Progenitor cell of endocrine pancreas (in vitro differentiated cells): ENCODE results near the gene LRP1B. TPM values are rescaled to one million over a fixed set of nuclear protein-coding genes. Genes with fewer than 3 reads are reported as not detected.
"Not testable (repeated sequence)": the region's sequence is repeated elsewhere in the genome, so short reads cannot be mapped to it uniquely, and the experiment has no call there.

Experiments
- DNase-seq: peaks from one replicate; pipeline ENCODE4 v3.0.0; 2021; ENCODE audit warnings: low spot score; ENCODE audit not compliant: unreplicated experiment
- H3K27ac Mint-ChIP-seq: 2 replicates; pipeline ENCODE4 v1.8.0; 2021; ENCODE audit warnings: mild to moderate bottlenecking, moderate library complexity, mixed read lengths
- H3K27me3 Mint-ChIP-seq: 2 replicates; pipeline ENCODE4 v1.8.0; 2021; ENCODE audit warnings: mixed read lengths
- H3K36me3 Mint-ChIP-seq: 2 replicates; pipeline ENCODE4 v1.8.0; 2022; ENCODE audit warnings: mixed read lengths; ENCODE audit not compliant: insufficient read depth
- H3K4me1 Mint-ChIP-seq: 2 replicates; pipeline ENCODE4 v1.8.0; 2021; ENCODE audit warnings: low read depth, mixed read lengths
- H3K4me3 Mint-ChIP-seq: 2 replicates; pipeline ENCODE4 v1.8.0; 2021; ENCODE audit warnings: low read depth, mild to moderate bottlenecking, moderate library complexity, mixed read lengths
- H3K9me3 Mint-ChIP-seq: 2 replicates; pipeline ENCODE4 v1.8.0; 2021; ENCODE audit warnings: low read depth, mixed read lengths
- total RNA-seq: library from RNA; stranded (reverse); gene quantifications from 2 replicates; pipeline ENCODE4 v1.2.1, GENCODE V29; 2021
- TF ChIP-seq, protein P1 (sequence below): fragments of 200-600 bp; sonication (generic); IDR thresholded peaks from one replicate; pipeline ENCODE4 v1.5.0; 2021; ENCODE audit warnings: antibody characterized with exemption, mild to moderate bottlenecking; ENCODE audit not compliant: unreplicated experiment

LRP1B gene
- total RNA-seq, 1 donor from 2014 or later = 0.57 TPM

DNA sequence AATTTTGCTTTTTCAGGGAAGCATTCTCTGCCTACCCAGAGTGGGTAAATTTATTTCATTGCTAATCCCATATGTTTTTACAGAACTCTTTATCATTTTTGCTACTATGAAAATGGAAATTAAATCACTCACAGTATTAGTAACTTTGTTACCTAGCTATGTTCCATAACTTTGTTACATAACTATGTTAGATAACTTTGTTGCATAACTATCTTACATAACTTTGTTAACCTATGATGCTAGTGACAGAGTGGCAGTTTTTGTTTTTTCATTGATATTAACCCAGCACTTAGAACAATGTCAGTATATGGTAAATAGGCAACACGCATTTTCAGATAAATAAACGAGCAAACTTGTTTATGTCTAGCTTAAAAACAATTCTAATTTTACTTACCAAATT is 286.6 kb downstream of the LRP1B start:
- Mint-ChIP-seq H3K36me3 (no peaks in the 10 kb centered on the region), H3K27ac (no peak overlapping the region), H3K4me3 (no peak overlapping the region), H3K27me3 (no peaks in the 10 kb centered on the region), H3K9me3 (no peaks in the 10 kb centered on the region), H3K4me1 (no peaks in the 10 kb centered on the region)
- no peak for DNase-seq
- TF ChIP-seq, protein P1, sequence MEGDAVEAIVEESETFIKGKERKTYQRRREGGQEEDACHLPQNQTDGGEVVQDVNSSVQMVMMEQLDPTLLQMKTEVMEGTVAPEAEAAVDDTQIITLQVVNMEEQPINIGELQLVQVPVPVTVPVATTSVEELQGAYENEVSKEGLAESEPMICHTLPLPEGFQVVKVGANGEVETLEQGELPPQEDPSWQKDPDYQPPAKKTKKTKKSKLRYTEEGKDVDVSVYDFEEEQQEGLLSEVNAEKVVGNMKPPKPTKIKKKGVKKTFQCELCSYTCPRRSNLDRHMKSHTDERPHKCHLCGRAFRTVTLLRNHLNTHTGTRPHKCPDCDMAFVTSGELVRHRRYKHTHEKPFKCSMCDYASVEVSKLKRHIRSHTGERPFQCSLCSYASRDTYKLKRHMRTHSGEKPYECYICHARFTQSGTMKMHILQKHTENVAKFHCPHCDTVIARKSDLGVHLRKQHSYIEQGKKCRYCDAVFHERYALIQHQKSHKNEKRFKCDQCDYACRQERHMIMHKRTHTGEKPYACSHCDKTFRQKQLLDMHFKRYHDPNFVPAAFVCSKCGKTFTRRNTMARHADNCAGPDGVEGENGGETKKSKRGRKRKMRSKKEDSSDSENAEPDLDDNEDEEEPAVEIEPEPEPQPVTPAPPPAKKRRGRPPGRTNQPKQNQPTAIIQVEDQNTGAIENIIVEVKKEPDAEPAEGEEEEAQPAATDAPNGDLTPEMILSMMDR = no peak

DNA sequence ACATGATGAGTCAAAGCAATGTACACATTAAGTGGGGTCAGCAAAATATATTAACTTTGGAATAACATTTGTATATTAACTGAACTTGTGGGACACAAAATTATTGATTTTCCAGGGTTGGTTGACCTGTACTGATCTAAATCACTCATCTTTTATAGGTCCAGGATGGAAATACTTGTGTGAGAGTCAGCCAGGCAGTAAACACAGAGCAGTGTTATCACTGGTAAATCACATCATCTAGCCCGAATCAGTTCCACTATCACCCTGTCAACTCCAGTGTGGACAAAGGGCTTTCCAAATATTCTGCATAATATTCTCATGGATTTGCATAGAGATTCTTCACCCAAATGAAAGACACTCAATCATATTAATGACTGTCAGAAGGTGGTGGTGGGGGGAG is 295.7 kb downstream of the LRP1B start:
- H3K27ac Mint-ChIP-seq = no peak overlapping the region
- H3K4me3 Mint-ChIP-seq = no peak overlapping the region
- H3K4me1 Mint-ChIP-seq = peaks cover 8% of the 10 kb centered on the region
- H3K36me3 Mint-ChIP-seq = no peaks in the 10 kb centered on the region
- no peak for DNase-seq
- TF ChIP-seq, protein P1 = no peak
- H3K9me3 Mint-ChIP-seq = no peaks in the 10 kb centered on the region
- H3K27me3 Mint-ChIP-seq = no peaks in the 10 kb centered on the region

DNA sequence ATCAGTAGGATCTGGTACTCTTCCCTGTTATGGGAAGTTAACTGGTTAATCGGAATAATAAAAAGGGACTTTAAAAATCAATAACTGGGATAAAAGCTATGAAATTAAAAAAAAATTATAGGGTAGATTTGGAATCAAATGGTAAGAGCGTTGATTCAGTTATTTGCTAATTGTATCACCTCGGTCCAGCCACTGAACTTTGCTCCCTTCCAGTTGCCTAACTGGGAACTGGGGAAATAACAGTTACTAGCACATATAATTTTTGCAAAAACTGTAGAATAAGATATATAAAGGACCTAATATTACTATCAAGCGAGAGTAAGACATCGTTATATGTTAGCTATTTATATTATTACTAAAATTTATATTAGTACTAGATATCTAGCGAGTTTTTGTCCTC is 302.1 kb downstream of the LRP1B start:
- Mint-ChIP-seq H3K4me3 (no peak overlapping the region), H3K27ac (no peak overlapping the region), H3K9me3 (no peaks in the 10 kb centered on the region), H3K27me3 (no peaks in the 10 kb centered on the region), H3K36me3 (no peaks in the 10 kb centered on the region), H3K4me1 (no peaks in the 10 kb centered on the region)
- DNase-seq = no peak
- TF ChIP-seq, protein P1 = no peak

DNA sequence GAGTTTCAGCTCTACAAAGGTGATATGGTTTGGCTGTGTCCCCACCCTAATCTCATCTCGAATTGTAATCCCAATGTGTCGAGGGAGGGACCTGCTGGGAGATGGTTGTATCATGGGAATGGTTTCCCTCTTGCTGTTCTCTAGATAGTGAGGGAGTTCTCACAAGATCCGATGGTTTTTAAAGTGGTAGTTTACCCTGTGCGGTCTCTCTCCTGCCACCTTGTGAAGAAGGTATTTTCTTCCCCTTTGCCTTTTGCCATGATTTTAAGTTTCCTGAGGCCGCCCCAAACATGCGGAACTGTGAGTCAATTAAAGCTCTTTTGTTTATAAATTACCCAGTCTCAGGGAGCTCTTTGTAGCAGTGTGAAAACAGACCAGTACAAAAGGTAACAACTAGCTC is 306.0 kb downstream of the LRP1B start:
- DNase-seq = no peak
- Mint-ChIP-seq H3K27me3 (no peaks in the 10 kb centered on the region), H3K9me3 (no peaks in the 10 kb centered on the region), H3K4me3 (no peak overlapping the region), H3K27ac (no peak overlapping the region), H3K4me1 (no peaks in the 10 kb centered on the region), H3K36me3 (no peaks in the 10 kb centered on the region)
- TF ChIP-seq, protein P1 = no peak

DNA sequence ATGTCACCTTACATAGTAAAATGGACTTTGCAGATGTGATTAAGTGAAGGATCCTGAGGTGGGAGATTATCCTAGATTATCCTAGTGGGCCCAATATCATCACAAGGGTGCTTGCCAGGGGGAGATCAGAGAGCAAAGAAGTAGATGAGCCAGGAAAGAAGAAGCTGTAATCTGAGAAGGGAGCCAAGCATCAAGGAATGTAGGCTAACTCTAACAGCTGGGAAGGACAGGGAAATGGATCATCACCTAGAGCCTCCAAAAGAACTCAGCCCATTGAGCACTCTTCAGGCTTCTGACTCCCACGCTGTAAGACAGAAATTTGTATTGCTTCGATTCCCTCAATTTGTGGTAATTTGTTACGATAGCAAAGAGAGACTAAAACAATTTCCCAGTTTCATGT is 309.9 kb downstream of the LRP1B start:
- no peaks in the 10 kb centered on the region for H3K36me3 Mint-ChIP-seq
- no peak overlapping the region for H3K27ac Mint-ChIP-seq
- H3K9me3 Mint-ChIP-seq = no peaks in the 10 kb centered on the region
- TF ChIP-seq, protein P1 = no peak
- no peak for DNase-seq
- H3K4me3 Mint-ChIP-seq = no peak overlapping the region
- H3K4me1 Mint-ChIP-seq = no peaks in the 10 kb centered on the region
- H3K27me3 Mint-ChIP-seq = no peaks in the 10 kb centered on the region

DNA sequence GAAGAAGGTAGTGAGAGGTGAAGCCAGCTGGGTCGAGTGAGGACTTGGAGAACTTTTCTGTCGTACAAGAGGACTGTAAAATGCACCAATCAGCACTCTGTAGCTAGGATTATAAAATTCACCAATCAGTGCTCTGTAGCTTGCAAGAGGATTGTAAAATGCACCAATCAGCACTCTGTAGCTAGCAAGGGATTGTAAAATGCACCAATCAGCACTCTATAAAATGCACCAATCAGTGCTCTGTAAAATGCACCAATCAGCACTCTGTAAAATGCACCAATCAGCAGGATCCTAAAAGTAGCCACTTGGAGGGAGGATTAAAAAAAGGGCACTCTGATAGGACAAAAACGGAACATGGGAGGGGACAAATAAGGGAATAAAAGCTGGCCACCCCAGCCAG is 315.5 kb downstream of the LRP1B start:
- not testable (repeated sequence) for H3K4me3 Mint-ChIP-seq, H3K27me3 Mint-ChIP-seq, DNase-seq, H3K4me1 Mint-ChIP-seq, H3K27ac Mint-ChIP-seq, H3K36me3 Mint-ChIP-seq
- H3K9me3 Mint-ChIP-seq = peaks cover 19% of the 10 kb centered on the region
